HG03558 (cell line): ENCODE results near the gene UNC45A.

Experiments used
- ATAC-seq: cut with Tn5 transposase; IDR thresholded peaks from one replicate; pipeline ENCODE4 v1.9.1; 2021; ENCODE audit warnings: moderate number of reproducible peaks; ENCODE audit not compliant: unreplicated experiment; ENCODE audit errors: extremely low read depth

The UNC45A gene

GRCh38 chr15:90939756-90940155 is 4.7 kb downstream of the UNC45A start:
- ATAC-seq, result no peak

GRCh38 chr15:90941038-90941437 is 6.0 kb downstream of the UNC45A start:
- ATAC-seq, result no peak

GRCh38 chr15:90942354-90943120 is 7.5 kb downstream of the UNC45A start:
- ATAC-seq, result no peak

- no peak for ATAC-seq
Measured at GRCh38 chr15:90945091-90945490, 10.0 kb downstream of the UNC45A start.

GRCh38 chr15:90946538-90946937 is 11.5 kb downstream of the UNC45A start:
- no peak for ATAC-seq

GRCh38 chr15:90946941-90947576 is 12.0 kb downstream of the UNC45A start:
- ATAC-seq, result no peak

GRCh38 chr15:90947577-90948357 is 12.7 kb downstream of the UNC45A start:
- no peak for ATAC-seq

GRCh38 chr15:90948506-90948905 is 13.4 kb downstream of the UNC45A start:
- ATAC-seq, result no peak

GRCh38 chr15:90949979-90950675 is 15.0 kb downstream of the UNC45A start:
- no peak for ATAC-seq

- no peak for ATAC-seq
Measured at GRCh38 chr15:90950676-90951075, 15.6 kb downstream of the UNC45A start.

- no peak for ATAC-seq
Measured at GRCh38 chr15:90952901-90953677, 18.0 kb downstream of the UNC45A start.

- ATAC-seq, result no peak
Measured at GRCh38 chr15:90953947-90954711, 19.0 kb downstream of the UNC45A start.

- peak; percentile 80 for ATAC-seq
Measured at GRCh38 chr15:90954712-90955623, 19.9 kb downstream of the UNC45A start, which contains the start of gene RCCD1. RCCD1 (plus strand) TSS chr15:90954884; CDS start chr15:90956735, 1,851 bp downstream.

GRCh38 chr15:90955624-90956273 is 20.7 kb downstream of the UNC45A start:
- ATAC-seq, result no peak

GRCh38 chr15:90956274-90957030 is 21.4 kb downstream of the UNC45A start:
- ATAC-seq, result no peak

- no peak for ATAC-seq
Measured at GRCh38 chr15:90957031-90957790, 22.1 kb downstream of the UNC45A start.
